CD8-positive, alpha-beta memory T cell (primary cell): ENCODE results near the gene SLC17A2. TPM values are rescaled to one million over a fixed set of nuclear protein-coding genes. Genes with fewer than 3 reads are reported as not detected.

Experiments
- CTCF ChIA-PET: fragments of 350-600 bp; sonication (Branson Sonifier 250); formaldehyde crosslinking; loops from one replicate; lab custom pipeline; 2021; ENCODE audit warnings: antibody characterized with exemption; lab: Charles Lee
- POLR2A ChIA-PET: fragments of 350-600 bp; sonication (Branson Sonifier 250); formaldehyde crosslinking; loops from one replicate; lab custom pipeline; 2021; ENCODE audit warnings: antibody characterized with exemption; lab: Charles Lee
- DNase-seq, 5 donors: peaks; one replicate each; pipeline versions ENCODE4 v3.0.0 to v3.0.0-alpha.2; 2020 to 2022; ENCODE audit warnings: mixed read lengths in 1 of 5
- H3K27ac ChIP-seq: one replicate; pipeline ENCODE4 v1.7.0; 2013; ENCODE audit warnings: low read depth, mild to moderate bottlenecking, low read length, moderate library complexity
- H3K27me3 ChIP-seq: 2 replicates; pipeline ENCODE4 v1.7.0; 2013; ENCODE audit warnings: low read length, mild to moderate bottlenecking; ENCODE audit not compliant: insufficient read depth, poor library complexity, severe bottlenecking
- H3K36me3 ChIP-seq: 2 replicates; pipeline ENCODE4 v1.7.0; 2013; ENCODE audit warnings: mild to moderate bottlenecking, low read length, moderate library complexity; ENCODE audit not compliant: insufficient read depth
- H3K4me1 ChIP-seq: 2 replicates; pipeline ENCODE4 v1.7.0; 2013; ENCODE audit warnings: mild to moderate bottlenecking, low read length, moderate library complexity; ENCODE audit not compliant: insufficient read depth
- H3K4me3 ChIP-seq: 2 replicates; pipeline ENCODE4 v1.7.0; 2013; ENCODE audit warnings: mild to moderate bottlenecking, low read length
- H3K9me3 ChIP-seq: 2 replicates; pipeline ENCODE4 v1.7.0; 2013; ENCODE audit warnings: mild to moderate bottlenecking, low read length
- H3K27ac Mint-ChIP-seq, 8 donors: one replicate each; pipeline ENCODE4 v1.8.0; 2020 to 2021; ENCODE audit warnings: mixed read lengths in 8 of 8, mild to moderate bottlenecking in 6 of 8, inconsistent platforms in 3 of 8, moderate library complexity in 3 of 8
- H3K27me3 Mint-ChIP-seq, 2 donors: one replicate each; pipeline ENCODE4 v1.8.0; 2020 to 2021; ENCODE audit warnings: mixed read lengths in 2 of 2, mild to moderate bottlenecking in 1 of 2, moderate library complexity in 1 of 2
- H3K36me3 Mint-ChIP-seq, 3 donors: one replicate each; pipeline ENCODE4 v1.8.0; 2020 to 2021; ENCODE audit warnings: mixed read lengths in 3 of 3, inconsistent platforms in 1 of 3, mild to moderate bottlenecking in 1 of 3
- H3K4me1 Mint-ChIP-seq, 3 donors: one replicate each; pipeline ENCODE4 v1.8.0; 2020 to 2021; ENCODE audit warnings: mixed read lengths in 3 of 3, inconsistent platforms in 1 of 3, mild to moderate bottlenecking in 1 of 3
- H3K4me3 Mint-ChIP-seq, 7 donors: one replicate each; pipeline ENCODE4 v1.8.0; 2020 to 2021; ENCODE audit warnings: mixed read lengths in 7 of 7, mild to moderate bottlenecking in 6 of 7, moderate library complexity in 4 of 7, inconsistent platforms in 2 of 7
- H3K9me3 Mint-ChIP-seq, 5 donors: one replicate each; pipeline ENCODE4 v1.8.0; 2020 to 2022; ENCODE audit warnings: mixed read lengths in 5 of 5, mild to moderate bottlenecking in 3 of 5, moderate library complexity in 2 of 5, inconsistent platforms in 1 of 5
- polyA plus RNA-seq: library from polyadenylated mRNA; unstranded; fragments of 300-500 nt; fragmentation: Illumina TruSeq; gene quantifications from one replicate; pipeline ENCODE4 v1.2.3, GENCODE V29; 2021
- total RNA-seq, 2 experiments: library from RNA; stranded (reverse); gene quantifications; one replicate each; pipeline ENCODE4 v1.2.3, GENCODE V29; 2021

SLC17A2 gene
- total and polyA plus RNA-seq, 3 experiments from 2014 or later = not detected

DNA sequence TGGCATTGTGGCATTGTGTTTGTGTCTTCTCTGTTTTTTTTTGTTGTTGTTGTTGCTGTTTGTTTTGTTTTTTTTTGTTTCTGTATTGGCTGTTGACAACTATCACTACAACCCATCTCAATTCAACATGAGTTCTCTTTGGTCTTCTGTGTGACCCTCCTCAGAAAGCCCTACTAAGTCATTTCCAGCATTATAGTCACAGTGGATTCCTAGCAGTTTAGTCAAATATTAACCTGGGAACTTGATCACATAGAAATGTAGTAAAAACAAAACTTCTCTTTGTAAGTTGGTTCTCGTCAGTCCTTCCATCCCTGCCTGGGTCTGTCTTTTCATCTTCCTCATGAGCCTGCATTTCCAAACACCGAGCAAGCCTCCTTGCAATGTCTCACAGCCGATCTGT, 16.8 kb downstream of the SLC17A2 start:
- Histone ChIP-seq H3K27me3 (no peaks in the 10 kb centered on the region), H3K4me1 (no peaks in the 10 kb centered on the region), H3K9me3 (no peaks in the 10 kb centered on the region), H3K27ac (no peak overlapping the region), H3K4me3 (no peak overlapping the region), H3K36me3 (no peaks in the 10 kb centered on the region)
- no peak overlapping the region for H3K27ac Mint-ChIP-seq
- H3K36me3 Mint-ChIP-seq = peaks cover 0 to 2% (median 0%) of the 10 kb centered on the region in 3 donors
- CTCF ChIA-PET = no interaction called here
- no peak overlapping the region for H3K4me3 Mint-ChIP-seq
- POLR2A ChIA-PET = no interaction called here
- no peaks in the 10 kb centered on the region for H3K4me1 Mint-ChIP-seq
- no peak for DNase-seq
- no peaks in the 10 kb centered on the region for H3K9me3 Mint-ChIP-seq
- peaks cover 6 to 21% of the 10 kb centered on the region in 2 donors for H3K27me3 Mint-ChIP-seq

DNA sequence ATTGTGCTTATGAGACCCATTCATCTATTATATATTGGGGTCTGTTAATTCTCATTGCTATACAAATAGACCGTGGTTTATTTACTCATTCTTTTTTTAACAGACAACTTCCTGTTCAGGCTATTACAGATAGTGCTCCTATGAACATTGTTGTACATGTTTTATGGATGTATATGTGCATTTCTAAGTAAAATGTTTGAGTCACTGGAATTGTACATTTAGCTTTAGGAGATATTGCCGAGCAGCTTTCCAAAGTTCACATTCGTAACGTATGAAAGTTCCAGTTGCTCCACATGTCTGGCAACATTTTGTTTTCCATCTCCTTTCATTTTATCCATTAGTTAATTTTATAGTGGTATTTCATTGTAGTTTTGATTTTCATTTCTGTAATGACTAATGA, 19.1 kb downstream of the SLC17A2 start:
- H3K9me3 ChIP-seq = no peaks in the 10 kb centered on the region
- no peaks in the 10 kb centered on the region for H3K27me3 ChIP-seq
- no peak overlapping the region for H3K27ac Mint-ChIP-seq
- H3K36me3 Mint-ChIP-seq = no peaks in the 10 kb centered on the region
- no peak for DNase-seq
- H3K4me3 ChIP-seq = no peak overlapping the region
- ChIA-PET CTCF (interaction anchor here (1.6 kb wide), 1 partner anchor 10 kb away, joined by 6 read pairs; no protein-coding TSS in a partner anchor), POLR2A (no interaction called here)
- H3K27me3 Mint-ChIP-seq = peaks cover 8 to 24% of the 10 kb centered on the region in 2 donors
- no peaks in the 10 kb centered on the region for H3K36me3 ChIP-seq
- no peaks in the 10 kb centered on the region for H3K9me3 Mint-ChIP-seq
- no peak overlapping the region for H3K4me3 Mint-ChIP-seq
- no peaks in the 10 kb centered on the region for H3K4me1 ChIP-seq
- no peak overlapping the region for H3K27ac ChIP-seq
- no peaks in the 10 kb centered on the region for H3K4me1 Mint-ChIP-seq

- Histone ChIP-seq H3K36me3 (no peaks in the 10 kb centered on the region), H3K4me3 (no peak overlapping the region), H3K27me3 (no peaks in the 10 kb centered on the region), H3K9me3 (no peaks in the 10 kb centered on the region), H3K4me1 (no peaks in the 10 kb centered on the region), H3K27ac (no peak overlapping the region)
- H3K4me3 Mint-ChIP-seq = no peak overlapping the region
- no peak overlapping the region for H3K27ac Mint-ChIP-seq
- no peaks in the 10 kb centered on the region for H3K4me1 Mint-ChIP-seq
- peaks cover 16 to 31% of the 10 kb centered on the region in 2 donors for H3K27me3 Mint-ChIP-seq
- H3K36me3 Mint-ChIP-seq = no peaks in the 10 kb centered on the region
- H3K9me3 Mint-ChIP-seq = no peaks in the 10 kb centered on the region
- POLR2A ChIA-PET = no interaction called here
- CTCF ChIA-PET = no interaction called here
- no peak for DNase-seq
These were observed 22.9 kb downstream of the SLC17A2 start for GRCh38 chr6:25907475-25908014.

DNA sequence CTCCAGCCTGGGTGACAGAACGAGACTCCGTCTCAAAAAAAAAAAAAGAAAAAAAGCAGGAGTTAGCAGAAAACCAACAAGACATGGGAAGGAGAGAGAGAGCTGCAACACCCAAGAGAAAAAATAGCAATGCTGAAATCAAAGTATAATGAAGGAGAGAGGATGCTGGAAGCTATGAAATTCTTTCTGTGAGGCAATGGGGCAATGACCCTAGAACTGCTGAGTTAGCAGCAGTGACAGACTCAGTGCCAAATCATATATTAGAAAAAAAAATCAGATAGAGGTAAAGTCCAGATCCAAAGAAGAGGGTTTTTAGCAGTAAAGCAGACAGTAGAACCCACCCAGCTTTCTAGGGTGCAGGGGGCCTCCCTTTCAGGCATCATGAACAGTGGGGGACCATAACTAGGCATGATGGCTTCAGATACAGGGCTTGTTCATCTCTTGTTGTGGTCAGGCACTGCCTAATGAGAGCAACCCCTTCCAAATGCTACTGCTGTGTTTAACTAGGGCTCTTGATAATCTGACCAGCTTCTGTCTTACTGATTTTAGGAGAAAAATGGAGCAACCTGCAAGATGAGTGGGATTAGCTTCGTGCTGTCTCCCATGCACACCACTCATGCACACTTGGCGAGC, 26.9 kb downstream of the SLC17A2 start:
- no peaks in the 10 kb centered on the region for H3K27me3 ChIP-seq
- no peaks in the 10 kb centered on the region for H3K4me1 Mint-ChIP-seq
- H3K4me3 Mint-ChIP-seq = no peak overlapping the region
- H3K4me1 ChIP-seq = no peaks in the 10 kb centered on the region
- no peaks in the 10 kb centered on the region for H3K36me3 ChIP-seq
- no peak overlapping the region for H3K27ac Mint-ChIP-seq
- no peaks in the 10 kb centered on the region for H3K9me3 ChIP-seq
- H3K9me3 Mint-ChIP-seq = no peaks in the 10 kb centered on the region
- POLR2A ChIA-PET = no interaction called here
- no peak overlapping the region for H3K4me3 ChIP-seq
- H3K27ac ChIP-seq = no peak overlapping the region
- CTCF ChIA-PET = no interaction called here
- H3K36me3 Mint-ChIP-seq = no peaks in the 10 kb centered on the region
- DNase-seq = no peak
- H3K27me3 Mint-ChIP-seq = peaks cover 16 to 31% of the 10 kb centered on the region in 2 donors

GRCh38 chr6:25902071-25902470, 28.4 kb downstream of the SLC17A2 start:
- Mint-ChIP-seq H3K4me1 (no peaks in the 10 kb centered on the region), H3K36me3 (no peaks in the 10 kb centered on the region), H3K27ac (no peak overlapping the region), H3K4me3 (no peak overlapping the region), H3K27me3 (peaks cover 14 to 26% of the 10 kb centered on the region in 2 donors), H3K9me3 (no peaks in the 10 kb centered on the region)
- ChIA-PET CTCF (interaction anchor here (2.2 kb wide), 1 partner anchor 9 kb away, joined by 6 read pairs; no protein-coding TSS in a partner anchor), POLR2A (no interaction called here)
- Histone ChIP-seq H3K4me1 (no peaks in the 10 kb centered on the region), H3K9me3 (no peaks in the 10 kb centered on the region), H3K36me3 (no peaks in the 10 kb centered on the region), H3K4me3 (no peak overlapping the region), H3K27me3 (no peaks in the 10 kb centered on the region), H3K27ac (no peak overlapping the region)
- DNase-seq = no peak

GRCh38 chr6:25900843-25901242, 29.6 kb downstream of the SLC17A2 start:
- no peak overlapping the region for H3K27ac ChIP-seq
- H3K36me3 Mint-ChIP-seq = no peaks in the 10 kb centered on the region
- H3K4me3 ChIP-seq = no peak overlapping the region
- no peaks in the 10 kb centered on the region for H3K9me3 Mint-ChIP-seq
- CTCF ChIA-PET = interaction anchor here (2.2 kb wide), 1 partner anchor 10 kb away, joined by 6 read pairs; no protein-coding TSS in a partner anchor
- H3K36me3 ChIP-seq = no peaks in the 10 kb centered on the region
- H3K27me3 ChIP-seq = no peaks in the 10 kb centered on the region
- no peaks in the 10 kb centered on the region for H3K9me3 ChIP-seq
- no peak for DNase-seq
- H3K4me3 Mint-ChIP-seq = no peak overlapping the region
- no peak overlapping the region for H3K27ac Mint-ChIP-seq
- peaks cover 10 to 19% of the 10 kb centered on the region in 2 donors for H3K27me3 Mint-ChIP-seq
- H3K4me1 ChIP-seq = no peaks in the 10 kb centered on the region
- no peaks in the 10 kb centered on the region for H3K4me1 Mint-ChIP-seq
- POLR2A ChIA-PET = no interaction called here

DNA sequence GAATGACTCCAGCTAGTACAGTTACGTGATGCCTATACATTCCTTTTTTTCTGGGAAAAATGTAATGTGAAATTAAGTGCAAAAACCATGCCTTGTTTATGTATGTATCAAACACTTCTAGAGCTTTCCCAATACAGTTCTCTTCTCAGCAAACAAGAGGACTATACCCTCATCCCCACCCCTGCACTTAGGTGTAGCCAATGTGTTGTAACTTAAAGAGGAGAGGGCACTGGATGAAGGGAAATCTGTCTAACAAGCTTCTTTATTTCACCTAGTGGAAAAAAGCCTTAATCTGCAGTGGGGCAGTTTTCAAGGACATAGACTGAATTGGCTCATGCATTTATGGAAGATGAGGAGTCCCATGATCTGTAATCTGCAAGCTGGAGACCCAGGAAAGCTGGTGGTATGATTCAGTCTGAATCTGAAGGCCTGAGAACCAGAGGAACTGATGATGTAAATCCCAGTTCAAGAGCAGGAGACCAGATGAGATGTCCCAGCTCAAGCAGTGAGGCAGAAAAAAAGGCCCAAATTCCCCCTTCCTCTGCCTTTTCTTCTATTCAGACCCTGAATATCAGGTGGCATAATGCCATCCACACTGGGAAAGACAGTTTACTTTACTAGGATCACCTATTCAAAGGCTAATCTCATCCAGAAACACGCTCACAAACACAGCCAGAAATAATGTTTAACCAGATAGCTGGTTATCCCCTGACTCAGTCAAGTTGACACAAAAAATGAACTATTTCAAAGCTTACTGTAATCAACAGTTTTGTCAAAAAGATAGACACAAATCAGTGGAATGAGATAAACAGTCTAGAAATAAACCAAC, 30.7 kb downstream of the SLC17A2 start:
- H3K27ac Mint-ChIP-seq = no peak overlapping the region
- H3K36me3 ChIP-seq = no peaks in the 10 kb centered on the region
- H3K27ac ChIP-seq = no peak overlapping the region
- no peaks in the 10 kb centered on the region for H3K27me3 ChIP-seq
- no peaks in the 10 kb centered on the region for H3K4me1 ChIP-seq
- no peak overlapping the region for H3K4me3 Mint-ChIP-seq
- peaks cover 5 to 12% of the 10 kb centered on the region in 2 donors for H3K27me3 Mint-ChIP-seq
- no peaks in the 10 kb centered on the region for H3K9me3 Mint-ChIP-seq
- H3K9me3 ChIP-seq = no peaks in the 10 kb centered on the region
- ChIA-PET POLR2A (no interaction called here), CTCF (interaction anchor here (1.2 to 2.2 kb wide), 3 partner anchors 11 to 93 kb away, joined by 3 to 6 read pairs (median 4); no protein-coding TSS in a partner anchor)
- H3K36me3 Mint-ChIP-seq = no peaks in the 10 kb centered on the region
- H3K4me3 ChIP-seq = no peak overlapping the region
- H3K4me1 Mint-ChIP-seq = no peaks in the 10 kb centered on the region
- no peak for DNase-seq

DNA sequence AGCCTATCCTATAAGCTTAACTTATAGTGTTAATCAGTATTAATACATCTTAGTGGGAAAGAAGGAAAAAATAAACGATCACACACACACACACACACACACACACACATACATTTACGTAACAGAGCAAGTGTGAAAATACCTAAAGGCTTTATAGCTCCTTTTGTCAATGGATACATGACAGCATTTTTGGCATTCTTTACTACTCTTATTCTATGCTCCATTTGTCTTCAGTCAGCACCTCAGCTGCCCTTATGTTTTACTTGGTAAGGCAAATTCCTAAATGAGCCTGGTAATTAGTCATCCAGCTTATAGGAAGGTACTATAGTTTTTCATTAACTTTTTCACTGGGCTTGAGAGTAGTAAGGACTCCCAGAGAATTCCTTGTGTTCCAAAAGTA, 31.4 kb downstream of the SLC17A2 start:
- Histone ChIP-seq H3K4me3 (no peak overlapping the region), H3K27me3 (no peaks in the 10 kb centered on the region), H3K36me3 (no peaks in the 10 kb centered on the region), H3K9me3 (no peaks in the 10 kb centered on the region), H3K4me1 (no peaks in the 10 kb centered on the region), H3K27ac (no peak overlapping the region)
- Mint-ChIP-seq H3K36me3 (no peaks in the 10 kb centered on the region), H3K27ac (no peak overlapping the region), H3K4me3 (no peak overlapping the region), H3K4me1 (no peaks in the 10 kb centered on the region), H3K9me3 (no peaks in the 10 kb centered on the region), H3K27me3 (peaks cover 5 to 7% of the 10 kb centered on the region in 2 donors)
- ChIA-PET POLR2A (no interaction called here), CTCF (interaction anchor here (2.1 kb wide), 1 partner anchor 94 kb away, joined by 4 read pairs; no protein-coding TSS in a partner anchor)
- DNase-seq = no peak
